HepG2 (cell line): ENCODE measurements around the gene CIITA. TPM values are rescaled to one million over a fixed set of nuclear protein-coding genes. Genes with fewer than 3 reads are reported as not detected.
A peak's percentile ranks its signal among the peaks of the same experiment; 100 is the strongest.

Source experiments
- ATAC-seq: fragments of 200-7000 bp; cut with Tn5 transposase; 3 replicates; pipeline ENCODE4 v1.9.1; 2020; ENCODE audit warnings: mild to moderate bottlenecking, moderate library complexity
- BruUV-seq: library from RNA; stranded (reverse); fragments of 400-500 nt; replicated peaks from 2 replicates; lab custom pipeline; 2021; lab: Mats Ljungman, UMichigan
- CTCF ChIA-PET: fragments of 300-600 bp; formaldehyde crosslinking; extraction: SDS; loops from one replicate; lab custom pipeline; 2021; ENCODE audit warnings: low total read pairs, inconsistent platforms, low intra/inter-chr PET ratio; lab: Yijun Ruan, JAX
- POLR2A ChIA-PET: fragments of 350-600 bp; sonication (Branson Sonifier 250); formaldehyde crosslinking; loops from one replicate; lab custom pipeline; 2020; ENCODE audit warnings: antibody characterized with exemption, inconsistent platforms; lab: Yijun Ruan, JAX
- DNase-seq: peaks from one replicate; pipeline ENCODE4 v3.0.0-alpha.2; 2015; ENCODE audit warnings: low spot score
- FAIRE-seq: peaks from 3 replicates; lab custom pipeline; 2011; peaks lifted over from hg19 to GRCh38; lab: Jason Lieb, UNC
- H2AFZ ChIP-seq: one replicate; pipeline ENCODE4 v1.6.1; 2011; ENCODE audit warnings: low read length, inconsistent platforms
- H3K27ac ChIP-seq: fragments of 300-600 bp; 3 replicates; pipeline ENCODE4 v1.8.0; 2011; ENCODE audit warnings: mixed run types, mild to moderate bottlenecking, mixed read lengths, low read length, inconsistent platforms; ENCODE audit not compliant: insufficient read depth; ENCODE audit errors: extremely low read length
- H3K27me3 ChIP-seq, 2 experiments: fragments of 200-600 bp in 1 of 2; 2 replicates in 1 of 2; 3 replicates in 1 of 2; pipeline versions ENCODE4 v1.6.0 to v1.8.0; 2011; ENCODE audit warnings: low read length in 2 of 2, mild to moderate bottlenecking in 2 of 2, moderate library complexity in 2 of 2, inconsistent platforms in 1 of 2; ENCODE audit not compliant: insufficient read depth in 2 of 2, control insufficient read depth in 1 of 2
- H3K36me3 ChIP-seq, 2 experiments: fragments of 200-600 bp in 1 of 2; replicated peaks in 1 of 2; 2 replicates in 1 of 2; 3 replicates in 1 of 2; pipeline versions ENCODE4 v1.5.1 to v1.8.0; 2011; ENCODE audit warnings: low read length in 2 of 2, inconsistent platforms in 1 of 2; ENCODE audit not compliant: insufficient read depth in 2 of 2, control insufficient read depth in 1 of 2
- H3K4me1 ChIP-seq: 2 replicates; pipeline ENCODE4 v1.5.1; 2012; ENCODE audit warnings: low read length, inconsistent platforms; ENCODE audit not compliant: insufficient read depth
- H3K4me2 ChIP-seq: 2 replicates; pipeline ENCODE4 v1.6.0; 2011; ENCODE audit warnings: low read depth, low read length, inconsistent platforms
- H3K4me3 ChIP-seq, 3 experiments: fragments of 200-600 bp in 1 of 3; sonication (generic), shearing (Covaris generic) in 1 of 3; replicated peaks in 1 of 3; 2 replicates each; pipeline ENCODE4 v1.5.1; 2011 to 2016; ENCODE audit warnings: low read length in 3 of 3, inconsistent platforms in 2 of 3, low read depth in 2 of 3, mild to moderate bottlenecking in 2 of 3, control low read depth in 1 of 3, mixed read lengths in 1 of 3; ENCODE audit not compliant: insufficient read depth in 1 of 3
- H3K79me2 ChIP-seq: one replicate; pipeline ENCODE4 v1.6.1; 2011; ENCODE audit warnings: low read length, inconsistent platforms; ENCODE audit not compliant: insufficient read depth
- H3K9ac ChIP-seq: 2 replicates; pipeline ENCODE4 v1.6.0; 2011; ENCODE audit warnings: mild to moderate bottlenecking, low read depth, low read length, inconsistent platforms; ENCODE audit not compliant: insufficient read depth
- H3K9me3 ChIP-seq: 2 replicates; pipeline ENCODE4 v1.5.1; 2012; ENCODE audit warnings: mild to moderate bottlenecking, low read length
- H4K20me1 ChIP-seq: 2 replicates; pipeline ENCODE4 v1.6.0; 2011; ENCODE audit warnings: inconsistent platforms, mild to moderate bottlenecking, low read length, moderate library complexity; ENCODE audit not compliant: insufficient read depth
- CEBPG ChIP-seq: IDR thresholded peaks from 2 replicates; pipeline ENCODE4 v1.6.1; 2016
- FOXJ3 ChIP-seq: sonication (generic); formaldehyde crosslinking; IDR thresholded peaks from 2 replicates; pipeline ENCODE4 v1.4.0; 2020; ENCODE audit warnings: missing genetic modification reagents, mild to moderate bottlenecking, borderline replicate concordance
- GABPA ChIP-seq, 2 experiments: IDR thresholded peaks; 2 replicates each; pipeline ENCODE4 v1.6.1; 2011 to 2016; ENCODE audit warnings: low read depth in 2 of 2, low read length in 1 of 2, missing biosample characterization in 1 of 2, missing genetic modification characterization in 1 of 2
- NFYB ChIP-seq: sonication (generic); formaldehyde crosslinking; IDR thresholded peaks from 2 replicates; pipeline ENCODE4 v1.4.0; 2020; ENCODE audit warnings: missing genetic modification reagents
- POLR2A ChIP-seq, 2 experiments: IDR thresholded peaks; 2 replicates each; pipeline ENCODE4 v1.6.1; 2011; ENCODE audit warnings: low read depth in 2 of 2, low read length in 2 of 2, mild to moderate bottlenecking in 1 of 2, moderate library complexity in 1 of 2; ENCODE audit not compliant: insufficient read depth in 1 of 2
- ZNF414 ChIP-seq: sonication (generic); formaldehyde crosslinking; IDR thresholded peaks from 2 replicates; pipeline ENCODE4 v1.5.0; 2020; ENCODE audit warnings: missing genetic modification reagents
- ZNF891 ChIP-seq: sonication (generic); formaldehyde crosslinking; IDR thresholded peaks from 2 replicates; pipeline ENCODE4 v1.5.0; 2020; ENCODE audit warnings: mild to moderate bottlenecking, missing genetic modification reagents
- WGBS: methylation state at CpG from one replicate; pipeline ENCODE4 v1.1.6; 2017; ENCODE audit warnings: low lambda C conversion rate; 5-methylcytosine and 5-hydroxymethylcytosine counted together
- in situ Hi-C: cut with HindIII; loops from 2 replicates; pipeline ENCODE4 v1.10.0; 2017; ENCODE audit warnings: low pct_unique_long_range_greater_than_20kb; ENCODE audit not compliant: extremely low pct_ligation_motif_present
- intact Hi-C: fragments of 100-400 bp; cut with micrococcal nuclease; formaldehyde crosslinking; loops from one replicate; pipeline ENCODE4 v1.10.0; 2022; ENCODE audit not compliant: unreplicated experiment
- polyA plus RNA-seq, 8 experiments: library from polyadenylated mRNA; depleted of rRNA in 3 of 8; stranded (reverse) in 7 of 8; unstranded in 1 of 8; fragments of >200 nt; fragmentation: Illumina TruSeq in 4 of 8; extraction: Trizol in 4 of 8; gene quantifications; 2 replicates each; pipeline versions ENCODE4 v1.2.1 to v1.2.3, GENCODE V29; 2011 to 2016; ENCODE audit warnings: low read depth in 4 of 8, missing spikeins in 1 of 8, mixed read lengths in 1 of 8; ENCODE audit not compliant: insufficient read depth in 1 of 8
- total RNA-seq, 5 experiments: library from RNA; depleted of rRNA; stranded (reverse); fragments of >200 nt; fragmentation: Illumina TruSeq; extraction: Trizol; gene quantifications; 2 replicates each; pipeline ENCODE4 v1.2.3, GENCODE V29; 2016; ENCODE audit warnings: low read depth in 1 of 5

The CIITA gene
- total and polyA plus RNA-seq, 2 of the 13 experiments (the other 11 are each of a cell fraction or from before 2014, with no cell fraction given) = 0.08 to 0.09 TPM

- TF ChIP-seq FOXJ3 (CRISPR knock-in tag) = no peak
- no peak for TF ChIP-seq GABPA (IDR thresholded peaks at IDR 0.05; ENCODE audit: low read depth, low read length)
- no peak for TF ChIP-seq GABPA (CRISPR knock-in tag; IDR thresholded peaks at IDR 0.05; ENCODE audit: low read depth)
- TF ChIP-seq NFYB (CRISPR knock-in tag) = no peak
- TF ChIP-seq, all 625 proteins: peak for 0
These were observed 58.4 kb downstream of the CIITA start (continued) for GRCh38 chr16:10935226-10935915.

GRCh38 chr16:10936272-10936984 is 59.4 kb downstream of the CIITA start:
- H3K27me3 ChIP-seq = no peaks in the 10 kb centered on the region; a peak in 1 of 5 replicates
- H2AFZ ChIP-seq = no peak overlapping the region
- peaks cover 63% of the 10 kb centered on the region for H3K79me2 ChIP-seq
- H3K9ac ChIP-seq = no peak overlapping the region
- no TSS peak for BruUV-seq
- ATAC-seq = no peak
- H3K9me3 ChIP-seq = no peaks in the 10 kb centered on the region
- TF ChIP-seq CEBPG (CRISPR knock-in tag) = no peak
- 0 out of 2 replicates have a peak, but pooled peaks have one; percentile 4 for TF ChIP-seq ZNF891
- TF ChIP-seq ZNF414 (CRISPR knock-in tag) = 0 out of 2 replicates have a peak, but pooled peaks have one; percentile 23
- TF ChIP-seq POLR2A (IDR thresholded peaks at IDR 0.05; ENCODE audit: insufficient read depth in 1 of 2, low read depth in 2 of 2, low read length in 2 of 2) = peak in 1 of 2 experiments; percentile 18; a peak in 2 of 4 replicates
- TF ChIP-seq, all 625 proteins: peak for 3
- ChIA-PET POLR2A (interaction anchor here (1.6 to 1.9 kb wide), 2 partner anchors 12 to 14 kb away, joined by 8 to 10 read pairs; no protein-coding TSS in a partner anchor), CTCF (no interaction called here)
- 94% methylated on average over 8 of the region's 8 CpGs for WGBS
- intact Hi-C loops (no loop called here), in situ Hi-C loops (no loop called here)
- DNase-seq (no peak), FAIRE-seq (no peak)
- Histone ChIP-seq H4K20me1 (peaks cover 47% of the 10 kb centered on the region), H3K27ac (no peak overlapping the region), H3K4me3 (no peak overlapping the region), H3K4me1 (peaks cover 58% of the 10 kb centered on the region), H3K4me2 (no peak overlapping the region), H3K36me3 (peaks cover 8 to 26% of the 10 kb centered on the region in 2 experiments)
